Dedifferentiated amniotic fluid mesenchymal stem cell (primary cell): Measurements from ENCODE around the gene CEP44.
"Not testable (repeated sequence)": the region's sequence is repeated elsewhere in the genome, so short reads cannot be mapped to it uniquely, and the experiment has no call there.

Source experiments
- DNase-seq: peaks from one replicate; pipeline ENCODE4 v3.0.0-alpha.2; 2016; ENCODE audit errors: extremely low spot score

CEP44 gene

GRCh38 chr4:174324725-174325124 is 41.0 kb downstream of the CEP44 start:
- no peak for DNase-seq

- no peak for DNase-seq
These were observed 49.2 kb downstream of the CEP44 start for GRCh38 chr4:174332741-174333493.

- no peak for DNase-seq
These were observed 50.9 kb downstream of the CEP44 start for GRCh38 chr4:174334628-174335027.

- no peak for DNase-seq
These were observed 57.0 kb downstream of the CEP44 start for GRCh38 chr4:174340714-174341113.

GRCh38 chr4:174349156-174349555 is 65.4 kb downstream of the CEP44 start:
- DNase-seq, result no peak

GRCh38 chr4:174352061-174352819 is 68.5 kb downstream of the CEP44 start:
- no peak for DNase-seq

GRCh38 chr4:174357321-174357720 is 73.6 kb downstream of the CEP44 start:
- no peak for DNase-seq

GRCh38 chr4:174358410-174358809 is 74.7 kb downstream of the CEP44 start:
- no peak for DNase-seq

GRCh38 chr4:174358829-174359228 is 75.1 kb downstream of the CEP44 start:
- DNase-seq, result no peak

- DNase-seq, result no peak
These were observed 78.6 kb downstream of the CEP44 start for GRCh38 chr4:174362340-174362739.

GRCh38 chr4:174363782-174364181 is 80.1 kb downstream of the CEP44 start:
- not testable (repeated sequence) for DNase-seq

- peak; percentile 36 for DNase-seq
These were observed 81.4 kb downstream of the CEP44 start for GRCh38 chr4:174365018-174365587.

- DNase-seq, result no peak
These were observed 86.3 kb downstream of the CEP44 start for GRCh38 chr4:174369985-174370384.

- DNase-seq, result no peak
These were observed 90.1 kb downstream of the CEP44 start for GRCh38 chr4:174373821-174374220.

- DNase-seq, result no peak
These were observed 91.7 kb downstream of the CEP44 start for GRCh38 chr4:174375422-174375821.

GRCh38 chr4:174377613-174378012 is 93.9 kb downstream of the CEP44 start:
- no peak for DNase-seq

GRCh38 chr4:174378951-174379350 is 95.2 kb downstream of the CEP44 start:
- DNase-seq, result no peak

GRCh38 chr4:174380206-174380605 is 96.5 kb downstream of the CEP44 start:
- not testable (repeated sequence) for DNase-seq

- DNase-seq, result no peak
These were observed 97.2 kb downstream of the CEP44 start for GRCh38 chr4:174380699-174381439.

GRCh38 chr4:174381440-174381800 is 97.7 kb downstream of the CEP44 start:
- no peak for DNase-seq
